ENCODE measurements around the gene RBL2. TPM values are rescaled to one million over a fixed set of nuclear protein-coding genes. Genes with fewer than 3 reads are reported as not detected.

Gene RBL2
- total RNA-seq, 4 donors from 2014 or later = 105 to 136 (median 116) TPM

- TF ChIP-seq CTCF (IDR thresholded peaks at IDR 0.05; ENCODE audit: low read depth) = no peak
Measured at GRCh38 chr16:53456625-53457024, 22.4 kb downstream of the RBL2 start.

GRCh38 chr16:53457670-53458069 lies 23.4 kb downstream of the RBL2 start:
- no peak for TF ChIP-seq CTCF (IDR thresholded peaks at IDR 0.05; ENCODE audit: low read depth)

- TF ChIP-seq CTCF (IDR thresholded peaks at IDR 0.05; ENCODE audit: low read depth) = no peak
Measured at GRCh38 chr16:53458635-53459034, 24.4 kb downstream of the RBL2 start.

- TF ChIP-seq CTCF (IDR thresholded peaks at IDR 0.05; ENCODE audit: low read depth) = no peak
Measured at GRCh38 chr16:53465606-53466280, 31.5 kb downstream of the RBL2 start.

- TF ChIP-seq CTCF (IDR thresholded peaks at IDR 0.05; ENCODE audit: low read depth) = no peak
Measured at GRCh38 chr16:53476867-53477266, 42.6 kb downstream of the RBL2 start.

- no peak for TF ChIP-seq CTCF (IDR thresholded peaks at IDR 0.05; ENCODE audit: low read depth)
Measured at GRCh38 chr16:53478965-53479364, 44.7 kb downstream of the RBL2 start.

GRCh38 chr16:53480394-53480793 lies 46.1 kb downstream of the RBL2 start:
- no peak for TF ChIP-seq CTCF (IDR thresholded peaks at IDR 0.05; ENCODE audit: low read depth)

Data from subcutaneous adipose tissue (tissue), 4 donors.